GM23338 (cell line): Measurements from ENCODE around the gene MIX23. TPM values are rescaled to one million over a fixed set of nuclear protein-coding genes. Genes with fewer than 3 reads are reported as not detected.

ENCODE experiments used
- EZH2 ChIP-seq: fragments of 200-600 bp; sonication (generic); IDR thresholded peaks from one replicate; pipeline ENCODE4 v1.8.0; 2017; ENCODE audit warnings: antibody characterized with exemption, mild to moderate bottlenecking, low read depth; ENCODE audit not compliant: unreplicated experiment
- EZH2phosphoT487 ChIP-seq: fragments of 200-600 bp; sonication (generic); IDR thresholded peaks from one replicate; pipeline ENCODE4 v1.8.1; 2018; ENCODE audit warnings: antibody characterized with exemption; ENCODE audit not compliant: unreplicated experiment
- JUNB ChIP-seq: IDR thresholded peaks from one replicate; pipeline ENCODE4 v1.6.1; 2016; ENCODE audit warnings: antibody characterized with exemption; ENCODE audit not compliant: unreplicated experiment
- NANOG ChIP-seq: IDR thresholded peaks from 2 replicates; pipeline ENCODE4 v1.6.1; 2016; ENCODE audit warnings: antibody characterized with exemption, borderline replicate concordance
- POLR2AphosphoS5 ChIP-seq: IDR thresholded peaks from 2 replicates; pipeline ENCODE4 v1.6.1; 2016; ENCODE audit warnings: antibody characterized with exemption, low read depth
- polyA plus RNA-seq: library from polyadenylated mRNA; unstranded; fragments of >200 nt; fragmentation: Nextera tagmentation; extraction: Ambion mirVana; gene quantifications from 2 replicates; pipeline ENCODE4 v1.2.1, GENCODE V29; 2016
- total RNA-seq: library from RNA; depleted of rRNA; stranded (reverse); fragments of >200 nt; shearing (Covaris generic); gene quantifications from 2 replicates; pipeline ENCODE4 v1.2.3, GENCODE V29; 2014
- TF ChIP-seq, protein P1 (sequence below): IDR thresholded peaks from one replicate; pipeline ENCODE4 v1.6.1; 2018; ENCODE audit warnings: antibody characterized with exemption; ENCODE audit not compliant: unreplicated experiment
- TF ChIP-seq, protein P2 (sequence below): IDR thresholded peaks from 2 replicates; pipeline ENCODE4 v1.6.1; 2016; ENCODE audit warnings: antibody characterized with exemption
- TF ChIP-seq, protein P3 (sequence below): fragments of 250-450 bp; sonication (Bioruptor Pico); IDR thresholded peaks from 2 replicates; pipeline ENCODE4 v1.5.0; 2020; ENCODE audit warnings: mild to moderate bottlenecking, moderate library complexity

The MIX23 gene
- total and polyA plus RNA-seq, 2 experiments from 2014 or later, result 57.7 to 146 TPM

DNA sequence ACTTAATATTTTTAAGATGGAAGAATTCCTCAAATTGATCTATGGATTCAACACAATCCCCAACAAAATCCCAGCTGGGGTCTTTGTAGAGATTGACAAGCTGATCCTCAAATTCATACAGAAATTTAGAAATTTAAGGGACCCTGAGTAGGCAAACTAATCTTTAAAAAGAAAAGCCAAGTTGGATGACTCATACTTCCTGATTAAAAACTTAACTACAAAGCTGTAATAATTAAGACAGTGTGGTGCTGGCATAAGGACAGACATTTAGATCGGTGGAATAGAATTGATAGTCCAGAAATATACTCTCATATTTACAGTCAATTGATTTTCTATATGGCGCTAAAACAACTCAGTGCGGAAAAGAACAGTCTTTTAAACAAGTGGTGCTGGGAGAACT lies 12.6 kb upstream of the MIX23 start (continued):
- TF ChIP-seq, protein P1, sequence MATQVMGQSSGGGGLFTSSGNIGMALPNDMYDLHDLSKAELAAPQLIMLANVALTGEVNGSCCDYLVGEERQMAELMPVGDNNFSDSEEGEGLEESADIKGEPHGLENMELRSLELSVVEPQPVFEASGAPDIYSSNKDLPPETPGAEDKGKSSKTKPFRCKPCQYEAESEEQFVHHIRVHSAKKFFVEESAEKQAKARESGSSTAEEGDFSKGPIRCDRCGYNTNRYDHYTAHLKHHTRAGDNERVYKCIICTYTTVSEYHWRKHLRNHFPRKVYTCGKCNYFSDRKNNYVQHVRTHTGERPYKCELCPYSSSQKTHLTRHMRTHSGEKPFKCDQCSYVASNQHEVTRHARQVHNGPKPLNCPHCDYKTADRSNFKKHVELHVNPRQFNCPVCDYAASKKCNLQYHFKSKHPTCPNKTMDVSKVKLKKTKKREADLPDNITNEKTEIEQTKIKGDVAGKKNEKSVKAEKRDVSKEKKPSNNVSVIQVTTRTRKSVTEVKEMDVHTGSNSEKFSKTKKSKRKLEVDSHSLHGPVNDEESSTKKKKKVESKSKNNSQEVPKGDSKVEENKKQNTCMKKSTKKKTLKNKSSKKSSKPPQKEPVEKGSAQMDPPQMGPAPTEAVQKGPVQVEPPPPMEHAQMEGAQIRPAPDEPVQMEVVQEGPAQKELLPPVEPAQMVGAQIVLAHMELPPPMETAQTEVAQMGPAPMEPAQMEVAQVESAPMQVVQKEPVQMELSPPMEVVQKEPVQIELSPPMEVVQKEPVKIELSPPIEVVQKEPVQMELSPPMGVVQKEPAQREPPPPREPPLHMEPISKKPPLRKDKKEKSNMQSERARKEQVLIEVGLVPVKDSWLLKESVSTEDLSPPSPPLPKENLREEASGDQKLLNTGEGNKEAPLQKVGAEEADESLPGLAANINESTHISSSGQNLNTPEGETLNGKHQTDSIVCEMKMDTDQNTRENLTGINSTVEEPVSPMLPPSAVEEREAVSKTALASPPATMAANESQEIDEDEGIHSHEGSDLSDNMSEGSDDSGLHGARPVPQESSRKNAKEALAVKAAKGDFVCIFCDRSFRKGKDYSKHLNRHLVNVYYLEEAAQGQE, result no peak
- TF ChIP-seq, protein P2, sequence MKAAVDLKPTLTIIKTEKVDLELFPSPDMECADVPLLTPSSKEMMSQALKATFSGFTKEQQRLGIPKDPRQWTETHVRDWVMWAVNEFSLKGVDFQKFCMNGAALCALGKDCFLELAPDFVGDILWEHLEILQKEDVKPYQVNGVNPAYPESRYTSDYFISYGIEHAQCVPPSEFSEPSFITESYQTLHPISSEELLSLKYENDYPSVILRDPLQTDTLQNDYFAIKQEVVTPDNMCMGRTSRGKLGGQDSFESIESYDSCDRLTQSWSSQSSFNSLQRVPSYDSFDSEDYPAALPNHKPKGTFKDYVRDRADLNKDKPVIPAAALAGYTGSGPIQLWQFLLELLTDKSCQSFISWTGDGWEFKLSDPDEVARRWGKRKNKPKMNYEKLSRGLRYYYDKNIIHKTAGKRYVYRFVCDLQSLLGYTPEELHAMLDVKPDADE, result no peak
- TF ChIP-seq NANOG (no peak), EZH2phosphoT487 (no peak), EZH2 (no peak), JUNB (no peak), POLR2AphosphoS5 (no peak)
- TF ChIP-seq, protein P3, sequence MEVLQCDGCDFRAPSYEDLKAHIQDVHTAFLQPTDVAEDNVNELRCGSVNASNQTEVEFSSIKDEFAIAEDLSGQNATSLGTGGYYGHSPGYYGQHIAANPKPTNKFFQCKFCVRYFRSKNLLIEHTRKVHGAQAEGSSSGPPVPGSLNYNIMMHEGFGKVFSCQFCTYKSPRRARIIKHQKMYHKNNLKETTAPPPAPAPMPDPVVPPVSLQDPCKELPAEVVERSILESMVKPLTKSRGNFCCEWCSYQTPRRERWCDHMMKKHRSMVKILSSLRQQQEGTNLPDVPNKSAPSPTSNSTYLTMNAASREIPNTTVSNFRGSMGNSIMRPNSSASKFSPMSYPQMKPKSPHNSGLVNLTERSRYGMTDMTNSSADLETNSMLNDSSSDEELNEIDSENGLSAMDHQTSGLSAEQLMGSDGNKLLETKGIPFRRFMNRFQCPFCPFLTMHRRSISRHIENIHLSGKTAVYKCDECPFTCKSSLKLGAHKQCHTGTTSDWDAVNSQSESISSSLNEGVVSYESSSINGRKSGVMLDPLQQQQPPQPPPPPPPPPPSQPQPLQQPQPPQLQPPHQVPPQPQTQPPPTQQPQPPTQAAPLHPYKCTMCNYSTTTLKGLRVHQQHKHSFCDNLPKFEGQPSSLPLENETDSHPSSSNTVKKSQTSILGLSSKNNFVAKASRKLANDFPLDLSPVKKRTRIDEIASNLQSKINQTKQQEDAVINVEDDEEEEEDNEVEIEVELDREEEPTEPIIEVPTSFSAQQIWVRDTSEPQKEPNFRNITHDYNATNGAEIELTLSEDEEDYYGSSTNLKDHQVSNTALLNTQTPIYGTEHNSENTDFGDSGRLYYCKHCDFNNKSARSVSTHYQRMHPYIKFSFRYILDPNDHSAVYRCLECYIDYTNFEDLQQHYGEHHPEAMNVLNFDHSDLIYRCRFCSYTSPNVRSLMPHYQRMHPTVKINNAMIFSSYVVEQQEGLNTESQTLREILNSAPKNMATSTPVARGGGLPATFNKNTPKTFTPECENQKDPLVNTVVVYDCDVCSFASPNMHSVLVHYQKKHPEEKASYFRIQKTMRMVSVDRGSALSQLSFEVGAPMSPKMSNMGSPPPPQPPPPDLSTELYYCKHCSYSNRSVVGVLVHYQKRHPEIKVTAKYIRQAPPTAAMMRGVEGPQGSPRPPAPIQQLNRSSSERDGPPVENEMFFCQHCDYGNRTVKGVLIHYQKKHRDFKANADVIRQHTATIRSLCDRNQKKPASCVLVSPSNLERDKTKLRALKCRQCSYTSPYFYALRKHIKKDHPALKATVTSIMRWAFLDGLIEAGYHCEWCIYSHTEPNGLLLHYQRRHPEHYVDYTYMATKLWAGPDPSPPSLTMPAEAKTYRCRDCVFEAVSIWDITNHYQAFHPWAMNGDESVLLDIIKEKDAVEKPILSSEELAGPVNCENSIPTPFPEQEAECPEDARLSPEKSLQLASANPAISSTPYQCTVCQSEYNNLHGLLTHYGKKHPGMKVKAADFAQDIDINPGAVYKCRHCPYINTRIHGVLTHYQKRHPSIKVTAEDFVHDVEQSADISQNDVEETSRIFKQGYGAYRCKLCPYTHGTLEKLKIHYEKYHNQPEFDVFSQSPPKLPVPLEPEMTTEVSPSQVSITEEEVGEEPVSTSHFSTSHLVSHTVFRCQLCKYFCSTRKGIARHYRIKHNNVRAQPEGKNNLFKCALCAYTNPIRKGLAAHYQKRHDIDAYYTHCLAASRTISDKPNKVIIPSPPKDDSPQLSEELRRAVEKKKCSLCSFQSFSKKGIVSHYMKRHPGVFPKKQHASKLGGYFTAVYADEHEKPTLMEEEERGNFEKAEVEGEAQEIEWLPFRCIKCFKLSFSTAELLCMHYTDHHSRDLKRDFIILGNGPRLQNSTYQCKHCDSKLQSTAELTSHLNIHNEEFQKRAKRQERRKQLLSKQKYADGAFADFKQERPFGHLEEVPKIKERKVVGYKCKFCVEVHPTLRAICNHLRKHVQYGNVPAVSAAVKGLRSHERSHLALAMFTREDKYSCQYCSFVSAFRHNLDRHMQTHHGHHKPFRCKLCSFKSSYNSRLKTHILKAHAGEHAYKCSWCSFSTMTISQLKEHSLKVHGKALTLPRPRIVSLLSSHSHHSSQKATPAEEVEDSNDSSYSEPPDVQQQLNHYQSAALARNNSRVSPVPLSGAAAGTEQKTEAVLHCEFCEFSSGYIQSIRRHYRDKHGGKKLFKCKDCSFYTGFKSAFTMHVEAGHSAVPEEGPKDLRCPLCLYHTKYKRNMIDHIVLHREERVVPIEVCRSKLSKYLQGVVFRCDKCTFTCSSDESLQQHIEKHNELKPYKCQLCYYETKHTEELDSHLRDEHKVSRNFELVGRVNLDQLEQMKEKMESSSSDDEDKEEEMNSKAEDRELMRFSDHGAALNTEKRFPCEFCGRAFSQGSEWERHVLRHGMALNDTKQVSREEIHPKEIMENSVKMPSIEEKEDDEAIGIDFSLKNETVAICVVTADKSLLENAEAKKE (CRISPR knock-in tag), result no peak
